HepG2 (cell line): ENCODE data around the gene SOBP. TPM values are rescaled to one million over a fixed set of nuclear protein-coding genes. Genes with fewer than 3 reads are reported as not detected.

Source experiments
- ATF1 ChIP-seq: IDR thresholded peaks from 2 replicates; pipeline ENCODE4 v1.6.1; 2016; ENCODE audit warnings: mild to moderate bottlenecking, control low read depth
- DNMT3B ChIP-seq: conservative IDR thresholded peaks from 2 replicates; pipeline ENCODE4 v1.6.1; 2016; ENCODE audit warnings: missing biosample characterization, control low read depth
- GATAD1 ChIP-seq: IDR thresholded peaks from 2 replicates; pipeline ENCODE4 v1.6.1; 2016; ENCODE audit warnings: missing genetic modification reagents, missing compliant biosample characterization
- JUNB ChIP-seq: sonication (generic); formaldehyde crosslinking; IDR thresholded peaks from 2 replicates; pipeline ENCODE4 v1.8.0; 2022; ENCODE audit warnings: missing genetic modification reagents, mild to moderate bottlenecking, borderline replicate concordance
- JUND ChIP-seq: sonication (generic); formaldehyde crosslinking; IDR thresholded peaks from 2 replicates; pipeline ENCODE4 v1.8.0; 2022; ENCODE audit warnings: mild to moderate bottlenecking, missing genetic modification reagents
- MBNL3 ChIP-seq: fragments of 250-450 bp; sonication (Bioruptor Pico); conservative IDR thresholded peaks from 2 replicates; pipeline ENCODE4 v1.8.0; 2022; ENCODE audit warnings: mild to moderate bottlenecking, inconsistent platforms
- MXD1 ChIP-seq: sonication (generic); formaldehyde crosslinking; IDR thresholded peaks from 2 replicates; pipeline ENCODE4 v1.4.0; 2020; ENCODE audit warnings: mild to moderate bottlenecking, missing genetic modification reagents
- PHB2 ChIP-seq: fragments of 450-650 bp; IDR thresholded peaks from 2 replicates; pipeline ENCODE4 v1.6.1; 2018; ENCODE audit not compliant: partially characterized antibody
- PHF8 ChIP-seq: sonication (generic); formaldehyde crosslinking; IDR thresholded peaks from 2 replicates; pipeline ENCODE4 v1.5.0; 2020; ENCODE audit warnings: missing genetic modification reagents
- RARG ChIP-seq: sonication (generic); formaldehyde crosslinking; IDR thresholded peaks from 2 replicates; pipeline ENCODE4 v1.4.0; 2020; ENCODE audit warnings: low read depth, mild to moderate bottlenecking, missing genetic modification reagents
- RCOR2 ChIP-seq: IDR thresholded peaks from 2 replicates; pipeline ENCODE4 v1.6.1; 2016; ENCODE audit warnings: missing biosample characterization, missing genetic modification reagents
- SKI ChIP-seq: fragments of 450-650 bp; IDR thresholded peaks from one replicate; pipeline ENCODE4 v1.6.1; 2018; ENCODE audit warnings: mild to moderate bottlenecking; ENCODE audit not compliant: partially characterized antibody
- SRSF9 ChIP-seq: fragments of 200-400 bp; formaldehyde crosslinking; IDR thresholded peaks from 2 replicates; pipeline ENCODE4 v1.6.1; 2018; ENCODE audit warnings: borderline replicate concordance, mild to moderate bottlenecking, low read depth, low read length; ENCODE audit not compliant: insufficient read depth, poor library complexity, severe bottlenecking
- TBX2 ChIP-seq: sonication (generic); formaldehyde crosslinking; IDR thresholded peaks from 2 replicates; pipeline ENCODE4 v1.5.0; 2020; ENCODE audit warnings: missing genetic modification reagents, mild to moderate bottlenecking, borderline replicate concordance
- TCF7L2 ChIP-seq: IDR thresholded peaks from 2 replicates; pipeline ENCODE4 v1.6.1; 2011; ENCODE audit warnings: mild to moderate bottlenecking, low read depth, low read length, moderate library complexity
- ZBTB21 ChIP-seq: sonication (generic); formaldehyde crosslinking; IDR thresholded peaks from 2 replicates; pipeline ENCODE4 v1.4.0; 2020; ENCODE audit warnings: missing genetic modification reagents
- ZFP36 ChIP-seq: fragments of 150-350 bp; IDR thresholded peaks from 2 replicates; pipeline ENCODE4 v1.6.1; 2018; ENCODE audit warnings: borderline replicate concordance, low read length, low read depth; ENCODE audit not compliant: partially characterized antibody
- ZFP36L2 ChIP-seq: sonication (generic); formaldehyde crosslinking; IDR thresholded peaks from 2 replicates; pipeline ENCODE4 v1.4.0; 2020; ENCODE audit warnings: missing genetic modification reagents
- ZNF431 ChIP-seq: sonication (generic); formaldehyde crosslinking; IDR thresholded peaks from 2 replicates; pipeline ENCODE4 v1.9.0; 2022; ENCODE audit warnings: missing genetic modification reagents, low read depth, mild to moderate bottlenecking, borderline replicate concordance
- ZNF441 ChIP-seq: sonication (generic); formaldehyde crosslinking; IDR thresholded peaks from 2 replicates; pipeline ENCODE4 v1.7.0; 2021; ENCODE audit warnings: missing genetic modification reagents, borderline replicate concordance
- ZNF687 ChIP-seq: sonication (generic); formaldehyde crosslinking; IDR thresholded peaks from 2 replicates; pipeline ENCODE4 v1.5.1; 2020; ENCODE audit warnings: mild to moderate bottlenecking, missing genetic modification reagents, moderate library complexity
- ZNF746 ChIP-seq: sonication (generic); formaldehyde crosslinking; IDR thresholded peaks from 2 replicates; pipeline ENCODE4 v1.8.0; 2022; ENCODE audit warnings: mild to moderate bottlenecking, missing genetic modification reagents
- ZNF816 ChIP-seq: sonication (generic); formaldehyde crosslinking; IDR thresholded peaks from 2 replicates; pipeline ENCODE4 v1.8.0; 2022; ENCODE audit warnings: missing genetic modification reagents, mild to moderate bottlenecking, borderline replicate concordance
- ZSCAN5A ChIP-seq: sonication (generic); formaldehyde crosslinking; IDR thresholded peaks from 2 replicates; pipeline ENCODE4 v1.8.0; 2022; ENCODE audit warnings: mild to moderate bottlenecking, missing genetic modification reagents, borderline replicate concordance
- polyA plus RNA-seq, 8 experiments: library from polyadenylated mRNA; depleted of rRNA in 3 of 8; stranded (reverse) in 7 of 8; unstranded in 1 of 8; fragments of >200 nt; fragmentation: Illumina TruSeq in 4 of 8; extraction: Trizol in 4 of 8; gene quantifications; 2 replicates each; pipeline versions ENCODE4 v1.2.1 to v1.2.3, GENCODE V29; 2011 to 2016; ENCODE audit warnings: low read depth in 4 of 8, missing spikeins in 1 of 8, mixed read lengths in 1 of 8; ENCODE audit not compliant: insufficient read depth in 1 of 8
- total RNA-seq, 5 experiments: library from RNA; depleted of rRNA; stranded (reverse); fragments of >200 nt; fragmentation: Illumina TruSeq; extraction: Trizol; gene quantifications; 2 replicates each; pipeline ENCODE4 v1.2.3, GENCODE V29; 2016; ENCODE audit warnings: low read depth in 1 of 5

SOBP gene
- total and polyA plus RNA-seq, 2 of the 13 experiments (the other 11 are each of a cell fraction or from before 2014, with no cell fraction given): 1.5 to 6.9 TPM

- TF ChIP-seq RCOR2 (peak; percentile 86), MBNL3 (CRISPR knock-in tag) (no peak), ZFP36 (no peak), GATAD1 (CRISPR knock-in tag) (0 out of 2 replicates have a peak, but pooled peaks have one; percentile 23), SRSF9 (no peak), DNMT3B (no peak), ZNF687 (CRISPR knock-in tag) (no peak), ZNF746 (CRISPR knock-in tag) (peak; percentile 76), PHF8 (CRISPR knock-in tag) (peak; percentile 44), ATF1 (peak; percentile 54; the same call in 1 of the 2 replicates), ZBTB21 (CRISPR knock-in tag) (no peak), RARG (CRISPR knock-in tag) (no peak), JUND (no peak), JUNB (CRISPR knock-in tag) (no peak), ZNF441 (CRISPR knock-in tag) (no peak), MXD1 (no peak), PHB2 (no peak), ZFP36L2 (CRISPR knock-in tag) (no peak), ZNF431 (CRISPR knock-in tag) (no peak; the same call in 1 of the 2 replicates), SKI (peak; percentile 16), ZSCAN5A (CRISPR knock-in tag) (no peak), TBX2 (CRISPR knock-in tag) (peak; percentile 97), ZNF816 (CRISPR knock-in tag) (no peak; the same call in 1 of the 2 replicates), TCF7L2 (peak; percentile 59; the same call in 1 of the 2 replicates)
Observed at GRCh38 chr6:107493158-107494057, 3.5 kb downstream of the SOBP start (continued).
